WTC11 (cell line): ENCODE results near the gene CHD6. TPM values are rescaled to one million over a fixed set of nuclear protein-coding genes. Genes with fewer than 3 reads are reported as not detected.
A peak's percentile ranks its signal among the peaks of the same experiment; 100 is the strongest.

Experiments used
- ATAC-seq: fragments of 200-7000 bp; cut with Tn5 transposase; 2 replicates; pipeline ENCODE4 v1.10.0; 2021; ENCODE audit warnings: mild to moderate bottlenecking, moderate library complexity
- CTCF ChIA-PET: fragments of 300-600 bp; sonication (Branson Sonifier 250); formaldehyde crosslinking; loops from one replicate; lab custom pipeline; 2021; ENCODE audit warnings: antibody characterized with exemption; lab: Charles Lee
- POLR2A ChIA-PET: fragments of 350-600 bp; sonication (Branson Sonifier 250); formaldehyde crosslinking; loops from one replicate; lab custom pipeline; 2021; ENCODE audit warnings: antibody characterized with exemption; lab: Charles Lee
- DNase-seq: peaks from one replicate; pipeline ENCODE4 v3.0.0; 2021; ENCODE audit warnings: low spot score
- H3K27ac Mint-ChIP-seq: 2 replicates; pipeline ENCODE4 v1.8.0; 2021; ENCODE audit warnings: mixed read lengths
- H3K27me3 Mint-ChIP-seq: 2 replicates; pipeline ENCODE4 v1.8.0; 2021; ENCODE audit warnings: low read depth, mild to moderate bottlenecking, moderate library complexity, mixed read lengths
- H3K36me3 Mint-ChIP-seq: 2 replicates; pipeline ENCODE4 v1.8.0; 2021; ENCODE audit warnings: mixed read lengths
- H3K4me1 Mint-ChIP-seq: 2 replicates; pipeline ENCODE4 v1.8.0; 2022; ENCODE audit warnings: mixed read lengths
- H3K4me3 Mint-ChIP-seq: 2 replicates; pipeline ENCODE4 v1.8.0; 2021; ENCODE audit warnings: mild to moderate bottlenecking, moderate library complexity, mixed read lengths
- H3K9me3 Mint-ChIP-seq: 2 replicates; pipeline ENCODE4 v1.8.0; 2021; ENCODE audit warnings: mixed read lengths
- CBFB ChIP-seq: sonication (generic); formaldehyde crosslinking; IDR thresholded peaks from 2 replicates; pipeline ENCODE4 v1.8.1; 2022; ENCODE audit warnings: mild to moderate bottlenecking, low read depth, missing genetic modification reagents
- EMX1 ChIP-seq: fragments of 250-450 bp; sonication (Bioruptor Pico); IDR thresholded peaks from 2 replicates; pipeline ENCODE4 v1.8.0; 2021; ENCODE audit warnings: mild to moderate bottlenecking
- ETV6 ChIP-seq: sonication (generic); formaldehyde crosslinking; IDR thresholded peaks from 2 replicates; pipeline ENCODE4 v1.8.1; 2022; ENCODE audit warnings: mild to moderate bottlenecking, missing genetic modification reagents
- FOXP4 ChIP-seq: sonication (generic); formaldehyde crosslinking; IDR thresholded peaks from 2 replicates; pipeline ENCODE4 v1.8.0; 2022; ENCODE audit warnings: mild to moderate bottlenecking, missing genetic modification reagents
- GABPB1 ChIP-seq: sonication (generic); formaldehyde crosslinking; IDR thresholded peaks from 2 replicates; pipeline ENCODE4 v1.8.1; 2023; ENCODE audit warnings: mild to moderate bottlenecking, missing genetic modification reagents
- HMGA2 ChIP-seq: fragments of 250-450 bp; sonication (Bioruptor Pico); IDR thresholded peaks from 2 replicates; pipeline ENCODE4 v1.4.0; 2021; ENCODE audit warnings: mild to moderate bottlenecking, moderate library complexity
- JUN ChIP-seq: sonication (generic); formaldehyde crosslinking; IDR thresholded peaks from 2 replicates; pipeline ENCODE4 v1.8.0; 2023; ENCODE audit warnings: mild to moderate bottlenecking, missing genetic modification reagents
- KAT7 ChIP-seq: sonication (generic); formaldehyde crosslinking; IDR thresholded peaks from 2 replicates; pipeline ENCODE4 v1.8.1; 2023; ENCODE audit warnings: missing genetic modification reagents, mild to moderate bottlenecking, borderline replicate concordance
- OVOL2 ChIP-seq: fragments of 250-450 bp; sonication (Bioruptor Pico); IDR thresholded peaks from 2 replicates; pipeline ENCODE4 v1.9.0; 2021; ENCODE audit warnings: mild to moderate bottlenecking, borderline replicate concordance
- SMAD4 ChIP-seq: sonication (generic); formaldehyde crosslinking; IDR thresholded peaks from 2 replicates; pipeline ENCODE4 v1.8.0; 2022; ENCODE audit warnings: mild to moderate bottlenecking, missing genetic modification reagents
- SP1 ChIP-seq: sonication (generic); formaldehyde crosslinking; conservative IDR thresholded peaks from 2 replicates; pipeline ENCODE4 v1.8.1; 2022; ENCODE audit warnings: missing genetic modification reagents
- TEAD1 ChIP-seq: sonication (generic); formaldehyde crosslinking; IDR thresholded peaks from 2 replicates; pipeline ENCODE4 v1.8.0; 2022; ENCODE audit warnings: mild to moderate bottlenecking, missing genetic modification reagents
- ZNF121 ChIP-seq: sonication (generic); formaldehyde crosslinking; IDR thresholded peaks from 2 replicates; pipeline ENCODE4 v1.8.0; 2023; ENCODE audit warnings: missing genetic modification reagents
- ZNF138 ChIP-seq: sonication (generic); formaldehyde crosslinking; conservative IDR thresholded peaks from 2 replicates; pipeline ENCODE4 v1.8.1; 2022; ENCODE audit warnings: mild to moderate bottlenecking, moderate library complexity, missing genetic modification reagents
- ZNF232 ChIP-seq: sonication (generic); formaldehyde crosslinking; IDR thresholded peaks from 2 replicates; pipeline ENCODE4 v1.8.0; 2022; ENCODE audit warnings: mild to moderate bottlenecking, missing genetic modification reagents
- ZNF317 ChIP-seq: sonication (generic); formaldehyde crosslinking; IDR thresholded peaks from 2 replicates; pipeline ENCODE4 v1.8.1; 2023; ENCODE audit warnings: low read depth, mild to moderate bottlenecking, moderate library complexity, missing genetic modification reagents, borderline replicate concordance
- ZNF396 ChIP-seq: fragments of 250-450 bp; sonication (Bioruptor Pico); IDR thresholded peaks from 2 replicates; pipeline ENCODE4 v1.8.0; 2021; ENCODE audit warnings: mild to moderate bottlenecking, moderate library complexity, borderline replicate concordance
- ZNF416 ChIP-seq: fragments of 250-450 bp; sonication (Bioruptor Pico); IDR thresholded peaks from 2 replicates; pipeline ENCODE4 v1.9.0; 2021; ENCODE audit warnings: mild to moderate bottlenecking, inconsistent platforms
- ZNF423 ChIP-seq: fragments of 250-450 bp; sonication (Bioruptor Pico); IDR thresholded peaks from 2 replicates; pipeline ENCODE4 v2.1.2; 2022; ENCODE audit warnings: mild to moderate bottlenecking, moderate library complexity
- ZNF671 ChIP-seq: fragments of 250-450 bp; sonication (Bioruptor Pico); IDR thresholded peaks from 2 replicates; pipeline ENCODE4 v1.8.0; 2021; ENCODE audit warnings: mild to moderate bottlenecking
- ZSCAN18 ChIP-seq: fragments of 250-450 bp; sonication (Bioruptor Pico); IDR thresholded peaks from 2 replicates; pipeline ENCODE4 v2.1.2; 2022; ENCODE audit warnings: mild to moderate bottlenecking, moderate library complexity
- total RNA-seq: library from RNA; stranded (reverse); gene quantifications from 3 replicates; pipeline ENCODE4 v1.2.3, GENCODE V29; 2021
- TF ChIP-seq, protein P1 (sequence below): sonication (generic); formaldehyde crosslinking; IDR thresholded peaks from 2 replicates; pipeline ENCODE4 v1.8.0; 2023; ENCODE audit warnings: mild to moderate bottlenecking, missing genetic modification reagents
- TF ChIP-seq, protein P2 (sequence below): sonication (generic); formaldehyde crosslinking; IDR thresholded peaks from 2 replicates; pipeline ENCODE4 v1.8.1; 2022; ENCODE audit warnings: low read depth, missing genetic modification reagents, borderline replicate concordance
- TF ChIP-seq, protein P3 (sequence below): sonication (generic); formaldehyde crosslinking; IDR thresholded peaks from 2 replicates; pipeline ENCODE4 v1.8.0; 2022; ENCODE audit warnings: mild to moderate bottlenecking, missing genetic modification reagents

Gene CHD6
- total RNA-seq, 1 experiment from 2014 or later: 52.1 TPM

- DNase-seq: no peak
- TF ChIP-seq GABPB1 (CRISPR knock-in tag): no peak
- no peak for TF ChIP-seq ZNF232 (CRISPR knock-in tag)
- no peak for TF ChIP-seq ZNF396 (CRISPR knock-in tag)
- no peak for TF ChIP-seq KAT7
- no peak for TF ChIP-seq ZNF121 (CRISPR knock-in tag)
- Mint-ChIP-seq H3K4me1 (0 out of 2 replicates have a peak, but pooled peaks cover 6% of the 10 kb centered on the region), H3K36me3 (peaks cover 36% of the 10 kb centered on the region), H3K27ac (peak overlapping the region; percentile 3), H3K4me3 (no peak overlapping the region), H3K27me3 (no peaks in the 10 kb centered on the region), H3K9me3 (no peaks in the 10 kb centered on the region)
- POLR2A ChIA-PET: no interaction called here
- CTCF ChIA-PET: no interaction called here
- ATAC-seq: no peak
These were observed 138.0 kb downstream of the CHD6 start for GRCh38 chr20:41480054-41480770.

DNA sequence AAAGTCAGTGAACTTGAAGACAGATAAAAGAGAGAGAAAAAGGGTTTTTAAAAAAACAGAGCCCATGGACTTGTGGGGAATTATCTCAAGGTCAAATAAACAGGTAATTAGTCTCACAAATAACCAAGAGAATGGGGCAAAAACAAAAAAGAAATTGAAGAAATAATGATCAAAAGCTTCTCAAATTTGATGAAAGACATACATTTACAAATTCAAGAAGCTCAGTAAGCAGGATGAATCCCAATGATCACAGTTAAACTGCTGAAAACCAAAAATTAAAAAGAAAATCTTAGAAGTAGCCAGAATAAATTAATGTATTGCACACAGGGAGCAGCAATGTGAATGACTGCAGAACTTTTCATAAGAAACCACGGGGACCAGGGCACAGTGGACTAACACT lies 139.1 kb downstream of the CHD6 start:
- Mint-ChIP-seq H3K27me3 (no peaks in the 10 kb centered on the region), H3K4me1 (0 out of 2 replicates have a peak, but pooled peaks cover 6% of the 10 kb centered on the region), H3K27ac (peak overlapping the region; percentile 3; the same call in 1 of the 2 replicates), H3K9me3 (no peaks in the 10 kb centered on the region), H3K36me3 (peaks cover 25% of the 10 kb centered on the region), H3K4me3 (no peak overlapping the region)
- DNase-seq (no peak), ATAC-seq (no peak)
- ChIA-PET CTCF (no interaction called here), POLR2A (no interaction called here)
- TF ChIP-seq, protein P1, sequence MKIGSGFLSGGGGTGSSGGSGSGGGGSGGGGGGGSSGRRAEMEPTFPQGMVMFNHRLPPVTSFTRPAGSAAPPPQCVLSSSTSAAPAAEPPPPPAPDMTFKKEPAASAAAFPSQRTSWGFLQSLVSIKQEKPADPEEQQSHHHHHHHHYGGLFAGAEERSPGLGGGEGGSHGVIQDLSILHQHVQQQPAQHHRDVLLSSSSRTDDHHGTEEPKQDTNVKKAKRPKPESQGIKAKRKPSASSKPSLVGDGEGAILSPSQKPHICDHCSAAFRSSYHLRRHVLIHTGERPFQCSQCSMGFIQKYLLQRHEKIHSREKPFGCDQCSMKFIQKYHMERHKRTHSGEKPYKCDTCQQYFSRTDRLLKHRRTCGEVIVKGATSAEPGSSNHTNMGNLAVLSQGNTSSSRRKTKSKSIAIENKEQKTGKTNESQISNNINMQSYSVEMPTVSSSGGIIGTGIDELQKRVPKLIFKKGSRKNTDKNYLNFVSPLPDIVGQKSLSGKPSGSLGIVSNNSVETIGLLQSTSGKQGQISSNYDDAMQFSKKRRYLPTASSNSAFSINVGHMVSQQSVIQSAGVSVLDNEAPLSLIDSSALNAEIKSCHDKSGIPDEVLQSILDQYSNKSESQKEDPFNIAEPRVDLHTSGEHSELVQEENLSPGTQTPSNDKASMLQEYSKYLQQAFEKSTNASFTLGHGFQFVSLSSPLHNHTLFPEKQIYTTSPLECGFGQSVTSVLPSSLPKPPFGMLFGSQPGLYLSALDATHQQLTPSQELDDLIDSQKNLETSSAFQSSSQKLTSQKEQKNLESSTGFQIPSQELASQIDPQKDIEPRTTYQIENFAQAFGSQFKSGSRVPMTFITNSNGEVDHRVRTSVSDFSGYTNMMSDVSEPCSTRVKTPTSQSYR: no peak
- TF ChIP-seq ETV6: no peak
- TF ChIP-seq SMAD4 (CRISPR knock-in tag): no peak
- no peak for TF ChIP-seq CBFB (CRISPR knock-in tag)
- TF ChIP-seq, protein P2, sequence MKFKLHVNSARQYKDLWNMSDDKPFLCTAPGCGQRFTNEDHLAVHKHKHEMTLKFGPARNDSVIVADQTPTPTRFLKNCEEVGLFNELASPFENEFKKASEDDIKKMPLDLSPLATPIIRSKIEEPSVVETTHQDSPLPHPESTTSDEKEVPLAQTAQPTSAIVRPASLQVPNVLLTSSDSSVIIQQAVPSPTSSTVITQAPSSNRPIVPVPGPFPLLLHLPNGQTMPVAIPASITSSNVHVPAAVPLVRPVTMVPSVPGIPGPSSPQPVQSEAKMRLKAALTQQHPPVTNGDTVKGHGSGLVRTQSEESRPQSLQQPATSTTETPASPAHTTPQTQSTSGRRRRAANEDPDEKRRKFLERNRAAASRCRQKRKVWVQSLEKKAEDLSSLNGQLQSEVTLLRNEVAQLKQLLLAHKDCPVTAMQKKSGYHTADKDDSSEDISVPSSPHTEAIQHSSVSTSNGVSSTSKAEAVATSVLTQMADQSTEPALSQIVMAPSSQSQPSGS: no peak
- TF ChIP-seq ZNF232 (CRISPR knock-in tag): no peak
- no peak for TF ChIP-seq JUN (CRISPR knock-in tag)
- TF ChIP-seq TEAD1: no peak
- no peak for TF ChIP-seq HMGA2 (CRISPR knock-in tag)
- no peak for TF ChIP-seq EMX1
- TF ChIP-seq ZNF423 (CRISPR knock-in tag): no peak
- TF ChIP-seq ZSCAN18 (CRISPR knock-in tag): no peak
- TF ChIP-seq SP1 (CRISPR knock-in tag): no peak
- no peak for TF ChIP-seq ZNF396 (CRISPR knock-in tag)

GRCh38 chr20:41478026-41478425 lies 140.2 kb downstream of the CHD6 start:
- ChIA-PET CTCF (interaction anchor here (0.7 to 1.0 kb wide), 2 partner anchors 36 to 138 kb away, joined by 3 read pairs; partner anchors contain the start of gene LPIN3), POLR2A (no interaction called here)
- H3K27ac Mint-ChIP-seq: no peak overlapping the region
- DNase-seq: no peak
- no peak for ATAC-seq
- peaks cover 14% of the 10 kb centered on the region for H3K36me3 Mint-ChIP-seq
- no peak overlapping the region for H3K4me3 Mint-ChIP-seq
- H3K27me3 Mint-ChIP-seq: no peaks in the 10 kb centered on the region
- no peaks in the 10 kb centered on the region for H3K9me3 Mint-ChIP-seq
- 0 out of 2 replicates have a peak, but pooled peaks cover 6% of the 10 kb centered on the region for H3K4me1 Mint-ChIP-seq
- TF ChIP-seq OVOL2 (no peak), ZNF416 (CRISPR knock-in tag) (no peak), CBFB (CRISPR knock-in tag) (no peak), KAT7 (no peak), FOXP4 (no peak), ZNF671 (CRISPR knock-in tag) (no peak), ZNF317 (CRISPR knock-in tag) (no peak), ZNF138 (CRISPR knock-in tag) (no peak)
- TF ChIP-seq, protein P3, sequence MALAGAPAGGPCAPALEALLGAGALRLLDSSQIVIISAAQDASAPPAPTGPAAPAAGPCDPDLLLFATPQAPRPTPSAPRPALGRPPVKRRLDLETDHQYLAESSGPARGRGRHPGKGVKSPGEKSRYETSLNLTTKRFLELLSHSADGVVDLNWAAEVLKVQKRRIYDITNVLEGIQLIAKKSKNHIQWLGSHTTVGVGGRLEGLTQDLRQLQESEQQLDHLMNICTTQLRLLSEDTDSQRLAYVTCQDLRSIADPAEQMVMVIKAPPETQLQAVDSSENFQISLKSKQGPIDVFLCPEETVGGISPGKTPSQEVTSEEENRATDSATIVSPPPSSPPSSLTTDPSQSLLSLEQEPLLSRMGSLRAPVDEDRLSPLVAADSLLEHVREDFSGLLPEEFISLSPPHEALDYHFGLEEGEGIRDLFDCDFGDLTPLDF: no peak
